HFF-Myc (cell line): Measurements from ENCODE around the gene TMEM106C.

Experiments
- DNase-seq: peaks from one replicate; pipeline ENCODE4 v3.0.0-alpha.2; 2011; ENCODE audit warnings: low read depth; ENCODE audit errors: extremely low read depth
- H3K4me3 ChIP-seq: replicated peaks from 2 replicates; pipeline ENCODE4 v1.5.1; 2011; ENCODE audit warnings: low read depth, mild to moderate bottlenecking, control low read depth, low read length
- TF ChIP-seq, protein P1 (sequence below): IDR thresholded peaks from 2 replicates; pipeline ENCODE4 v1.5.1; 2012; ENCODE audit warnings: mild to moderate bottlenecking, low read depth, low read length, control low read depth; ENCODE audit errors: missing control alignments

Gene TMEM106C

DNA sequence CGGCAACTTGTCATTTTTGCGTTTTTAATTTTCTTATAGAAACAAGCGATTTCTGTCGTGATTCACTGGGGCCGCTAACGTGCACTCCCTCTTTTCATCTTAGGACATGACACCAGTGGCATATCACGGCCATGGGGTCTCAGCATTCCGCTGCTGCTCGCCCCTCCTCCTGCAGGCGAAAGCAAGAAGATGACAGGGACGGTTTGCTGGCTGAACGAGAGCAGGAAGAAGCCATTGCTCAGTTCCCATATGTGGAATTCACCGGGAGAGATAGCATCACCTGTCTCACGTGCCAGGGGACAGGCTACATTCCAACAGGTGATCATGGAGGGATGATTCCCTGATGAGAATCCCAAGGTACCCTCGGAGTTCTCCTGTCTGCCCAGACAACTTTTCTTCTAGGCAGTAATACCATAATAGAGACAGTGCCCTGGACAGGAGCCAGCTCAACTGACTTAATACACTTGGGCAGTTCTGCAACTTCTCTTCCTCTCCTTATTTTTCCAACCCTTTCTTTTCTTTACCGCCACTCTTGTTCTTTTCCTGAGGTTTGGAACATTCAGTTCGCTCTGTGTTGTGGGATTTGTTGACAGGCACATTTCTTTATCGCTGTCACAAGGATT lies 821 bp downstream of the TMEM106C start:
- H3K4me3 ChIP-seq: peak overlapping the region; percentile 86
- no peak for DNase-seq
- TF ChIP-seq, protein P1, sequence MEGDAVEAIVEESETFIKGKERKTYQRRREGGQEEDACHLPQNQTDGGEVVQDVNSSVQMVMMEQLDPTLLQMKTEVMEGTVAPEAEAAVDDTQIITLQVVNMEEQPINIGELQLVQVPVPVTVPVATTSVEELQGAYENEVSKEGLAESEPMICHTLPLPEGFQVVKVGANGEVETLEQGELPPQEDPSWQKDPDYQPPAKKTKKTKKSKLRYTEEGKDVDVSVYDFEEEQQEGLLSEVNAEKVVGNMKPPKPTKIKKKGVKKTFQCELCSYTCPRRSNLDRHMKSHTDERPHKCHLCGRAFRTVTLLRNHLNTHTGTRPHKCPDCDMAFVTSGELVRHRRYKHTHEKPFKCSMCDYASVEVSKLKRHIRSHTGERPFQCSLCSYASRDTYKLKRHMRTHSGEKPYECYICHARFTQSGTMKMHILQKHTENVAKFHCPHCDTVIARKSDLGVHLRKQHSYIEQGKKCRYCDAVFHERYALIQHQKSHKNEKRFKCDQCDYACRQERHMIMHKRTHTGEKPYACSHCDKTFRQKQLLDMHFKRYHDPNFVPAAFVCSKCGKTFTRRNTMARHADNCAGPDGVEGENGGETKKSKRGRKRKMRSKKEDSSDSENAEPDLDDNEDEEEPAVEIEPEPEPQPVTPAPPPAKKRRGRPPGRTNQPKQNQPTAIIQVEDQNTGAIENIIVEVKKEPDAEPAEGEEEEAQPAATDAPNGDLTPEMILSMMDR: no peak

DNA sequence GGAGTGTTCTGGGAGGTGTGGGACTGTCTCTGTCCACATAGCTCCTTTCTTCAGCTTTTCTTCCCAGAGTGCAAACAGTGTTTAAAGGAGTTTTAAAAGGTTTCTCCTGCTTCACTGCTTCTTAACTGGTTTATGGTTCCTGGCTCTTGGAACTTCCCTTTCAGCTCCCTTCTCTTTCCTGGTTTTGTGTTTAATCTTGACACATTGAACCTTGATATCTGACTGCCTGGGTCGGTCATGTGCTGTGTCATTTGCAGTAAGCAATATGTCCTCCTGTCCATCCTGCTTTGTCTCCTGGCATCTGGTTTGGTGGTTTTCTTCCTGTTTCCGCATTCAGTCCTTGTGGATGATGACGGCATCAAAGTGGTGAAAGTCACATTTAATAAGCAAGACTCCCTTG lies 2.2 kb downstream of the TMEM106C start:
- no peak for DNase-seq
- TF ChIP-seq, protein P1: no peak
- no peak overlapping the region for H3K4me3 ChIP-seq

DNA sequence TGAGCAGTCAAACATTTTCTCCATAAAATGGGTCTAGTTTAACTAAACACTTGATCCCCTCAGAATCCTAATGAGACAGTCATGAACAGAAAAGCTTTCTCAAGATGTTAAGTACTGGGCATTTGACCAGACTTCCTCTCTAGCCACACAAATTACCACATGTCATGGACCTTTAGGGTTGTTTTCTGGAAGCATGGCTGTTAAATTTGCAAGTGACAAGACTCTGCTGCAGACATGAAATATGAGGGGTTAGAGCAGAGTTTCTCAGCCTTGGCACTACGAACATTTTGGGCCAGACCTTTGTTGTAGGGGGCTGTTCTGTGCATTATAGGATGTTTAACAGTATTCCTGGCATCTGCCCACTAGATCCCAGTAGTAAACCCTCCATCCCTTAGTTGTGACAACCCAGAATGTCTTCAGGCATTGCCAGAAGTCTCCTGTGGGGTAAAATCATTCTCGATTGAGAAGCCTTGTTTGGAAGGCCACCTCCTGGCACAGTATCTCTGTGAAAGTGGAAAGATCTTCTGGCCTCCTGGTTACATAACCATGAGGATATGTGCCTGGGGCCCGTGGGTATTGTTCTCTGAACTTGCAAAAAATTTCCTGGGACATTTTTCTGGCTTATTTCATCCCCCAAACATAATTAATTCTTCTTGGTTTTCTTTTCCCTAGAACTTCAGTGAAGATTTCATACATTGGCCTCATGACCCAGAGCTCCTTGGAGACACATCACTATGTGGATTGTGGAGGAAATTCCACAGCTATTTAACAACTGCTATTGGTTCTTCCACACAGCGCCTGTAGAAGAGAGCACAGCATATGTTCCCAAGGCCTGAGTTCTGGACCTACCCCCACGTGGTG lies 4.3 kb downstream of the TMEM106C start:
- DNase-seq: no peak
- H3K4me3 ChIP-seq: no peak overlapping the region
- TF ChIP-seq, protein P1: no peak

DNA sequence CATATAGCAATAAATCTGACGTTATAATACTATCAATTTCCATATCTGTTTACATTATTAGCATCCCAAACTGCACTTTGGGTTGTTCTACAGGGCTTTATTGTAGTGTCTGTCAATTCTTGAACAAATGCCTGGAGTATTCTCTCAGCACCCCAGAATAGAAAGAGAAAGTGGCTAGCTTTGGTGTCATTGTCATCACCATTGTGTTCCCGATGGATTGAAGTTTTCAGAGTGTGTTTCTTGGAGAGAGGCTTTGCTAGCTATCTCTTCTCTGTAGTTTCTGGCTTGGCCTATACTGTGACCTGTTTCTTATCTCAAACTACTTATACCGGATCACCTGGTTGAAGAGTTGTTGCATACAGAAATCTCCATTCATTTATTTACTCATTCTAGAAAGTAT lies 6.4 kb downstream of the TMEM106C start:
- TF ChIP-seq, protein P1: no peak
- no peak overlapping the region for H3K4me3 ChIP-seq
- no peak for DNase-seq

DNA sequence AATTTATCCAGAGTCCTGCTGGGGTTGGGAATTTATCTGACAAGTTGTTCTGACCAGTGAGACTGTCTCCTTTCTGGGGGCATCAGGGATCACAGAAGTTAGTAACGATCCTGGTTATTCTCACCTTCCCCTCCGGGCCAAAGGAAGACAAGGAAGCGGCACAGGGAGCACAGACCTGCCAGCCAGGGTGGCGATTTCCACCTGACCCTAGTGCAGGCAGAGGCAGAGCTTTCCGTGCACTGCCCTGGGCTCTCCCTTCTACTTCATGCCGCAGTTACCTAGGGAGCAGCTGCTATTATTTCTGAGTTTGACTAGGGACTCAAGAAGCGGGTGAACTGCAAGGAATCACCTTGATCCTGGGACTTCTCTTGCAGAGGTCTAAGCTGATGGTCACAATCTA lies 7.4 kb downstream of the TMEM106C start:
- no peak overlapping the region for H3K4me3 ChIP-seq
- TF ChIP-seq, protein P1: no peak
- no peak for DNase-seq

DNA sequence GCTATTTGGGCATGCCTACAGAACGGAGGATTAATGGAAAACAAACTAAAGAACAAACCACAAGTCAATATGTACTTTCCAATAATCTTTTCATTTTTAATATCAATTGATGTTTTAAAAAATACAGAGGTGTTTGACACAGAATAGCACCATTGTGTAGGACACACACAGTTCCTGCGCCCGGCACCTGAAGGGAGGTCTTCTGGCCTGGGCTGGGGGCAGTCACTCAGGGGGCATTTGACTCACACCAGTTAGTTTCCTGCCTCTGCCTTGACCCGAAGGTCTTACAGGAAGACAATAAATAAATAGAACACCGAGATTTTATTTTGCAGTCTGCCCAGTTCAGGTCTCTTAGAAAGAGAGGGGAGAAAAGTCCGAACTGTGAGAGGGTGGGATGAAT lies 9.5 kb downstream of the TMEM106C start:
- TF ChIP-seq, protein P1: no peak
- no peak overlapping the region for H3K4me3 ChIP-seq
- DNase-seq: no peak

DNA sequence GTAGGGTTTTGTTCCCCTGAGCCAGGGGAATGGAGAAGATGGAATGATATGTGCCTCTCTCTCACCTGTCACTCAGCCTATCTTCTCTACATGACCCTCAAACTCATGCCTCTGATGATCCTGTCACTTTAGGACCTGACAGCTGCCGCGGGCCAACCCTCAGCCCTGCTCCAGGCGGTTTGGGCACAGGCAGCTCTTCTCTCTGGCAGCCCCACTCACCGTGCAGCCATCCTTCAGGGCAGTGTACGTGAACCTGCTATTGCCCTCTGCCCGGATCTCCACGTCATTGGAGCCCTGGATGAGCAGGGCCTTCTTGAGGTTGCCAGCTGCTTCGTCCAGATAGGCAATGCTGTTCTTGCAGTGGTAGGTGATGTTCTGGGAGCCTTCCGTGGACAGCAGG lies 10.5 kb downstream of the TMEM106C start:
- H3K4me3 ChIP-seq: no peak overlapping the region
- TF ChIP-seq, protein P1: no peak
- DNase-seq: no peak
